Mucosa of descending colon (tissue), 3 donors: ENCODE results near the gene SMARCA4. TPM values are rescaled to one million over a fixed set of nuclear protein-coding genes. Genes with fewer than 3 reads are reported as not detected.
A peak's percentile ranks its signal among the peaks of the same experiment; 100 is the strongest.
"Not testable (repeated sequence)": the region's sequence is repeated elsewhere in the genome, so short reads cannot be mapped to it uniquely, and the experiment has no call there.

Experiments
- ATAC-seq: fragments of 200-7000 bp; cut with Tn5 transposase; one replicate; pipeline ENCODE4 v1.9.1; 2020; ENCODE audit warnings: mild to moderate bottlenecking, moderate library complexity
- DNase-seq, 3 donors: peaks; one replicate each; pipeline ENCODE4 v3.0.0-alpha.2; 2020
- H3K36me3 ChIP-seq: fragments of 200-600 bp; one replicate; pipeline ENCODE4 v1.8.0; 2021; ENCODE audit warnings: low read depth, mild to moderate bottlenecking
- H3K4me1 ChIP-seq: fragments of 200-600 bp; one replicate; pipeline ENCODE4 v1.8.0; 2021; ENCODE audit warnings: low read depth, mild to moderate bottlenecking
- H3K4me3 ChIP-seq: fragments of 200-600 bp; one replicate; pipeline ENCODE4 v1.8.0; 2021; ENCODE audit warnings: mild to moderate bottlenecking
- H3K9me3 ChIP-seq: fragments of 200-600 bp; one replicate; pipeline ENCODE4 v1.8.0; 2021; ENCODE audit warnings: mild to moderate bottlenecking
- CTCF ChIP-seq: fragments of 200-600 bp; IDR thresholded peaks from one replicate; pipeline ENCODE4 v1.8.0; 2022; ENCODE audit warnings: antibody characterized with exemption, mild to moderate bottlenecking
- intact Hi-C, 2 donors: fragments of 100-400 bp; cut with DNase I in 1 of 2; cut with micrococcal nuclease in 1 of 2; formaldehyde crosslinking; loops; one replicate each; pipeline versions ENCODE4 v1.11.0 to v1.11.1; 2022; cut with DNase I, micrococcal nuclease
- total RNA-seq, 3 donors: library from RNA; stranded (reverse); fragmentation: NEBNext Ultra II Directional in 2 of 3; extraction: Animal tissue kit (Norgen Biotek cat#: 25700) in 2 of 3; gene quantifications; one replicate each; pipeline versions ENCODE4 v1.2.1 to v1.2.4, GENCODE V29; 2021 to 2023
- donor health status: DM: no; HTN: no; CAD: no; lungs with moderate emphysema.
- donor health status: DM: no; HTN: no; CAD: no.
- donor health status: DM: no; HTN: yes; CAD: no.

The SMARCA4 gene
- total RNA-seq, 3 donors from 2014 or later, result 81.5 to 86.5 (median 86.3) TPM

GRCh38 chr19:11069561-11069960 is 108.7 kb downstream of the SMARCA4 start:
- H3K36me3 ChIP-seq, result no peaks in the 10 kb centered on the region
- intact Hi-C loops, result no loop called here
- no peaks in the 10 kb centered on the region for H3K9me3 ChIP-seq
- ATAC-seq (peak; percentile 13), DNase-seq (no peak)
- no peak for TF ChIP-seq CTCF
- H3K4me3 ChIP-seq, result no peak overlapping the region
- no peaks in the 10 kb centered on the region for H3K4me1 ChIP-seq

- Histone ChIP-seq H3K9me3 (no peaks in the 10 kb centered on the region), H3K36me3 (no peaks in the 10 kb centered on the region), H3K4me1 (no peaks in the 10 kb centered on the region), H3K4me3 (no peak overlapping the region)
- ATAC-seq (no peak), DNase-seq (no peak)
- TF ChIP-seq CTCF, result no peak
- intact Hi-C loops, result no loop called here
Observed at GRCh38 chr19:11070123-11070522, 109.3 kb downstream of the SMARCA4 start.

GRCh38 chr19:11073568-11073967 is 112.7 kb downstream of the SMARCA4 start:
- TF ChIP-seq CTCF, result no peak
- no peak for DNase-seq
- no peaks in the 10 kb centered on the region for H3K4me1 ChIP-seq
- H3K9me3 ChIP-seq, result no peaks in the 10 kb centered on the region
- intact Hi-C loops, result no loop called here
- H3K36me3 ChIP-seq, result no peaks in the 10 kb centered on the region
- ATAC-seq, result no peak
- no peak overlapping the region for H3K4me3 ChIP-seq

- H3K4me3 ChIP-seq, H3K4me1 ChIP-seq, H3K36me3 ChIP-seq, intact Hi-C loops, ATAC-seq, DNase-seq, H3K9me3 ChIP-seq: not testable (repeated sequence)
Observed at GRCh38 chr19:11076792-11077191, 116.0 kb downstream of the SMARCA4 start.

GRCh38 chr19:11078893-11079292 is 118.1 kb downstream of the SMARCA4 start:
- DNase-seq, result no peak

GRCh38 chr19:11079999-11080398 is 119.2 kb downstream of the SMARCA4 start:
- no peak for ATAC-seq
- H3K4me3 ChIP-seq, result no peak overlapping the region
- intact Hi-C loops, result no loop called here
- no peak for DNase-seq
- no peaks in the 10 kb centered on the region for H3K36me3 ChIP-seq
- no peaks in the 10 kb centered on the region for H3K9me3 ChIP-seq
- H3K4me1 ChIP-seq, result no peaks in the 10 kb centered on the region
- TF ChIP-seq CTCF, result no peak

More at GRCh38 chr19:11078893-11079292, 118.1 kb downstream of the SMARCA4 start:
- Histone ChIP-seq H3K36me3 (no peaks in the 10 kb centered on the region), H3K4me3 (no peak overlapping the region), H3K4me1 (no peaks in the 10 kb centered on the region), H3K9me3 (no peaks in the 10 kb centered on the region)
- TF ChIP-seq CTCF, result no peak
- no peak for ATAC-seq
- intact Hi-C loops, result no loop called here
